Heart left ventricle (tissue), 13 donors: ENCODE data around the gene SPEF1.

Experiments
- CTCF ChIP-seq, 12 donors: fragments of 200-600 bp; sonication (generic) in 4 of 12; IDR thresholded peaks; one replicate each; pipeline versions ENCODE4 v1.5.0 to v1.8.0; 2018 to 2022; ENCODE audit warnings: antibody characterized with exemption in 12 of 12, mild to moderate bottlenecking in 5 of 12
- POLR2A ChIP-seq, 2 donors: fragments of 450-650 bp; IDR thresholded peaks; one replicate each; pipeline ENCODE4 v1.6.1; 2017; ENCODE audit warnings: antibody characterized with exemption in 2 of 2, mild to moderate bottlenecking in 2 of 2, moderate library complexity in 2 of 2
- donor health status: ischemic (EF 13 %, LVEDD 7.1; RV severe dilation, severe dysfunction).
- donor health status: DM: no; HTN: yes; CAD: no.
- donor health status: DM: no; HTN: no; CAD: no.
- donor health status: ischemic (EF 25% LVEDD 6.9; RV normal size, moderate dysfunction).
- donor health status: ischemic (EF 25% LVEDD 5.7; RV mildly dilated, moderate dysfunction).
- donor health status: ischemic (EF 35%, LVEDD 5.7; RV mildly dilated, moderate dysfunction).
- donor health status: nonischemic (EF 11% LVEDD 7.7; RV severe dilation, severe dysfunction).
- donor health status: DM: yes; HTN: yes; CAD: no.
- donor health status: PGD.
- donor health status: ischemic (EF 29% LVEDD 5.4; RV normal size, mild dysfunction).
- donor health status: nonischemic (EF 23%, LVEDD 6.1; RV moderate dilation, normal function).

- TF ChIP-seq POLR2A (IDR thresholded peaks at IDR 0.05) (no peak), CTCF (IDR thresholded peaks at IDR 0.05) (no peak)
These were observed 35.5 kb downstream of the SPEF1 start for GRCh38 chr20:3745686-3746173.
